ENCODE results near the gene TENM4.

GRCh38 chr11:78987748-78988147 lies 453.1 kb downstream of the TENM4 start:
- TF ChIP-seq EP300 (IDR thresholded peaks at IDR 0.05) (no peak), CTCF (IDR thresholded peaks at IDR 0.05) (no peak), ZFP36 (IDR thresholded peaks at IDR 0.05; ENCODE audit: borderline replicate concordance, partially characterized antibody) (no peak), JUNB (IDR thresholded peaks at IDR 0.05) (no peak), KDM1A (IDR thresholded peaks at IDR 0.05; ENCODE audit: low read depth) (no peak), HOXA7 (CRISPR knock-in tag; IDR thresholded peaks at IDR 0.05) (no peak), RARB (CRISPR knock-in tag; IDR thresholded peaks at IDR 0.05) (no peak), USF2 (IDR thresholded peaks at IDR 0.05) (no peak), POLR2A (IDR thresholded peaks at IDR 0.05; ENCODE audit: low read length) (no peak), SMC3 (IDR thresholded peaks at IDR 0.05) (no peak)
